ENCODE data around the gene C19orf33.
"Not testable (repeated sequence)": the region's sequence is repeated elsewhere in the genome, so short reads cannot be mapped to it uniquely, and the experiment has no call there.

C19orf33 gene

DNA sequence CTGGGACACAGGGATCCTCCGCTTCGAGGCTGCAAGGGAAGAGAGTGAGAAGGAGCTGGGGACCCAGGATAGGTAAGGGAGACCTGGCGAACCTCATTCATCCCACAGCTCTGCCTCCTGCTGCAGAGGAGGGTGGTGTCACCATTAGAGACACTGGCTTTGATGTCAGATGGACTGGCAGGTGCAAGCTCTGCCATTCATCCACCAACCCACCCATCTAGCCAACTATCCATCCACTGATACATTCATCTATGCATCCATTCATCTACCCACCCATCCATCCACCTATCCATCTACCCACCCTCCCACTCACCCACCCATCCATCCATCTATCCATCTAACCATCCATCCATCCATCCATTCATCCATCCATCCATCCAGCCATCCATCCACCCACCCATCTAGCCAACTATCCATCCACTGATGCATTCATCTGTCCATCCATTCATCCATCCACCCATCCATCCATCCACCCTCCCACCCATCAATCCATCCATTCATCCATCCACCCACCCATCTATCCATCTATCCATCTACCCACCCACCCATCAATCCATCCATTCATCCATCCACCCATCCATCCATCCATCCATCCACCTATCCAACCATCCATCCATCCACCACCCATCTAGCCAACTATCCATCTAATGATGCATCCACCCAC lies 5.7 kb downstream of the C19orf33 start:
- DNase-seq (ENCODE audit: low spot score): no peak

- no peak for DNase-seq (ENCODE audit: low spot score)
These were observed 6.2 kb downstream of the C19orf33 start for GRCh38 chr19:38310279-38310670.

GRCh38 chr19:38310986-38311385 lies 6.9 kb downstream of the C19orf33 start:
- no peak for DNase-seq (ENCODE audit: low spot score)

- DNase-seq (ENCODE audit: low spot score): peak; percentile 98
These were observed 11.8 kb downstream of the C19orf33 start, which contains the start of gene YIF1B for GRCh38 chr19:38315657-38316476. Gene YIF1B (minus strand): TSS chr19:38315947. CDS start chr19:38315917, 30 bp downstream.

DNA sequence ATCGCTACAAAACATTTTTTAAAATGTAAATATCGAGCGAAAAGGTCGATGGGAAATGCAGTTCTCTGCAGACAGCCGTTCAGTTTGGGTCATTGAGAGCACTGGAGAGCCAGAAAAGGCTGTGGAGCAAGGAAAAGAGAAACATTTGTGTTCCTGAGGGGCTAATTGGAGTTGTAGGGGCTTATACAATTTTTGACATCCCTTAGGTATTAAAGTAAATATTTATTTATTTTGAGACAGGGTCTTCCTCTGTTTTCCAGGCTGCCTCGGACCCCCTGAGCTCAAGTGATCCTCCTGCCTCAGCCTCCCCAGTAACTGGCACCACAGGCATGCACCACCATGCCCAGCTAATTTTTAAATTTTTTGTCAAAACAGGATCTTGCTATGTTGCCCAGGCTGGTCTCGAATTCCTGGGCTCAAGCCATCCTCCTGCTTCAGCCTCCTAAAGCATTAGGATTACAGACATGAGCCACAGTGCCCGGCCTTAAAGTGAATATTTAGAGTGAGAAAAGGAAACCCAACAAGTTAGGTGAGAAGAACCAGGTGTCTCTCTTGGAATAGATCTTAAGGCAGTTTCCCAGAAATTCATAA lies 12.5 kb downstream of the C19orf33 start:
- peak; percentile 33 for DNase-seq (ENCODE audit: low spot score)

- DNase-seq (ENCODE audit: low spot score): no peak
These were observed 13.1 kb downstream of the C19orf33 start for GRCh38 chr19:38317104-38317612.

GRCh38 chr19:38318660-38319059 lies 14.6 kb downstream of the C19orf33 start:
- DNase-seq (ENCODE audit: low spot score): no peak

DNA sequence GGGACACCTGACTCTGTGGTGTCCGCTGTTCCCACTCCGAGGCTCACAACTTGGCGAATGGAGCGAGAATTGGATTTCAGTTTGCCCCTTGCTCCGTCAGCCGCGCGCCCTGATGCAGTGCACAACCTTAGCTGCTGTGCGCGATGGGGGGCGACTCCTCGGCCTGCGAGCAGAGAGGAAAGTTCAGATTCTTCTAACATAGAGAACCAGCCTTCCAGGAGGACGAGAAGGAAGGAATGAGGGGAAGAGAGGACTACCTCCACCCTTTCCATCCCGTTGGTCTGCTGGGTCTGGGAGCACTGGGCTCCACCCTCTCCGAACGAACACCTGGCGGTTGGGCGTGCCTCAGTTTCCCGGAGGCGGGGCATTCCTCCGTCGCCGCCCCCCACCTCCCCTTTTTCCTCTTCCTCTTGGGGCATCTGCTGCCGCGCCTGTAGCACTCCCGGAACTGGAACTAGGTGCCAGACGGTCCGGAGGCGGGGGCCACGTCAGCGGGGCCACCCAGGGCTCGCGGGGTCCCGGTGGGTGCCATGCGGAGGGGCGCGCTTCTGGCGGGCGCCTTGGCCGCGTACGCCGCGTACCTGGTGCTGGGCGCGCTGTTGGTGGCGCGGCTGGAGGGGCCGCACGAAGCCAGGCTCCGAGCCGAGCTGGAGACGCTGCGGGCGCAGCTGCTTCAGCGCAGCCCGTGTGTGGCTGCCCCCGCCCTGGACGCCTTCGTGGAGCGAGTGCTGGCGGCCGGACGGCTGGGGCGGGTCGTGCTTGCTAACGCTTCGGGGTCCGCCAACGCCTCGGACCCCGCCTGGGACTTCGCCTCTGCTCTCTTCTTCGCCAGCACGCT lies 15.6 kb downstream of the C19orf33 start, which contains the start of gene KCNK6:
TSS of gene KCNK6 (plus strand) at position 425 of the 838 bp plus-strand sequence. CDS start at position 531, 106 bp downstream.
- no peak for DNase-seq (ENCODE audit: low spot score)

- DNase-seq (ENCODE audit: low spot score): no peak
These were observed 16.9 kb downstream of the C19orf33 start for GRCh38 chr19:38320969-38321339.

DNA sequence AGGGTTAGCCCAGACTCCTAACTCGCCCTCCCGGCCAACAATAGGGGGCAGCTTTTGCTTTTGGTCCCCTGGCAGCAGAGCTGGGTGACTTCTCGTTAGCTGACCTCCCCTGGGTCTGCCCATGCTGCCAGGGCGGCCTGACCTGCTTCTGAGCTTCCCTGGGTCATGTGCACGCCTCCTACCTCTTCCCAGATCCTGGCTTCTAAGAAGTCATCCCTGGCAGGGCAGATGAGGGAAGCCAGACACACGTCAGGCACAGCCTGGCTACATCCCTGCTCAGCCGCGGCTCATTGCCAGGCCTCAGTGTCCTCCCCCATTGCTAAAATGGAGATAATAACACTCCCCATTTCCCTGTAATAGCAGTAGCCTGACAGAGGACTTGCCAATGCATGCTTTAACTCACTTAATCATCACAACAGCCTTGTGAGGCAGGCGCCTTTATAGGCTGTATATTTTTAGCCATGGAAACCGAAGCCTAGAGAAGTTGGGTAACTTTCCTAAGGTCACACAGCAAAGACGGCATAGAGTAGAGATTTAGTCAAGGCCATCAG lies 17.7 kb downstream of the C19orf33 start:
- no peak for DNase-seq (ENCODE audit: low spot score)

GRCh38 chr19:38323291-38323690 lies 19.2 kb downstream of the C19orf33 start:
- DNase-seq (ENCODE audit: low spot score): no peak

DNA sequence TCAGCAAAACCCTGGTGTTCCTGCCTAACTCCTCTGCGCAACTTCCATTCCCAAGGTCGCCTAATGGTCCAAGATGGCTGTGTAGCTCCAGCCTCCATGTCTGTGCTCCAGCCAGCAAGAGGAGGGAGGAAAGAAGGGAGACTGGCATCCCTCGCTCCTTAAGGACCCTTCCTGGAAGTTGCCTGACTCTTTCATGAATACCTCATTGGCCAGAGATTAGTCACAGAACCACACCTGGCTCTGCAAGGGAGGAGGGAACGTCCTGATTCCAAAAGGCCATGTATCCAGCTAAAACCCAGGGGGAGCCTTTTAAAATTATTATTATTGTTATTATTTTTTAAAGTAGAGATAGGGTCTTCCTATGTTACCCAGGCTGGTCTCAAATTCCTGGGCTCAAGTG lies 20.4 kb downstream of the C19orf33 start:
- no peak for DNase-seq (ENCODE audit: low spot score)

- no peak for DNase-seq (ENCODE audit: low spot score)
These were observed 22.5 kb downstream of the C19orf33 start for GRCh38 chr19:38326591-38326990.

- DNase-seq (ENCODE audit: low spot score): no peak
These were observed 25.6 kb downstream of the C19orf33 start for GRCh38 chr19:38329651-38330050.

DNA sequence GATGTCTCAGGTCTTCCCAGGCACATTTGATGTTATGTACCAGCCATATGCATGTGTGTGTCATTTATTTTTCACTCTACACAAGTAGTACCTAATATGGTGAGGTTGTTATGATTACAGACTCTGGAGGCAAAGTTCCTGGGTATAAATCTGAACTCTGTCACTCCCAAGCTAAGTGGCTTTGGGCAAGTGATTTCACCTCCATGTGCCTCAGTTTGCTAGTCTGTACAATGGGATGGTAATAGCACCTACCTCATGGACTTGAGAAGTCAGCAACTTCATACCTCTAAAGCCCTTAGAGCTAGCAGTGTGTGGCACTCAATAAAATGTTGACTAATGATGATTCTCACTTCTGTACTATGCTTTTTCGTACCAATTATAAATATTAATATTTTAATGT lies 27.7 kb downstream of the C19orf33 start:
- DNase-seq (ENCODE audit: low spot score): no peak

- DNase-seq (ENCODE audit: low spot score): no peak
These were observed 29.2 kb downstream of the C19orf33 start for GRCh38 chr19:38333245-38333644.

DNA sequence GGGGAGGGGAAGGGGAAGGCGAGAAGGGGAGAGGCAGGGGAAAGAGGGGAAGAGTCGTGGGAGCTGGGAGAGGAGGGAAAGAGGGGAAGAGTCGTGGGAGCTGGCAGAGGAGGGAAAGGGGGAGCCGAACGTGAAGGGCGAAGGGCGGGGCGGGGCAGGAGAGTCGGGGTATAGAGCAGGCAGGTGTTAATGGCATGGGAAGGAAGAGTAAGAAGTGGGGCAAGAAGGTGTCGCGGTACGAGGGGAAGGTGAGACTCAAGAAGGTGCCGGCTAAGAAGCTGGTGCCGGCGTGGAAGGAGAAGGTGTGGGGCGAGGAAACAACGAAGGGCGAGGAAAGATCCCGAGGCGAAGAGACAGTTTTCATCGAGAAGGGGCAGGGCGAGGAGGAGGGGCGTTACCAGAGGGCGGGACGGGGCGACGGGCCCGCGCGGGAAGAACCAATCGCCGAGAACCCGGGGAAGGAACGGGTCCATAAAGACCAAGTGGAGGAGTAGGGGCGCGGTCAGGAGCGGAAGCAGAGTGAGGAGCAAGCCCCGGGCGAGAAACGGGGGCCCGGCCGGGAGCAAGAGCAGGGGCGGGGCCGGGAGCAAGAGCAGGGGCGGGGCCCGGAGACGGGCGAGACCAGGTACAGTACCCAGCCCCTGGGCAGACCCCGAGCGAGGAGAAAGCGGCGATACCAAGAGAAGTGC lies 32.0 kb downstream of the C19orf33 start:
- DNase-seq (ENCODE audit: low spot score): peak; percentile 96

GRCh38 chr19:38336638-38337359 lies 32.7 kb downstream of the C19orf33 start:
- peak; percentile 89 for DNase-seq (ENCODE audit: low spot score)

- no peak for DNase-seq (ENCODE audit: low spot score)
These were observed 33.3 kb downstream of the C19orf33 start for GRCh38 chr19:38337360-38337653.

DNA sequence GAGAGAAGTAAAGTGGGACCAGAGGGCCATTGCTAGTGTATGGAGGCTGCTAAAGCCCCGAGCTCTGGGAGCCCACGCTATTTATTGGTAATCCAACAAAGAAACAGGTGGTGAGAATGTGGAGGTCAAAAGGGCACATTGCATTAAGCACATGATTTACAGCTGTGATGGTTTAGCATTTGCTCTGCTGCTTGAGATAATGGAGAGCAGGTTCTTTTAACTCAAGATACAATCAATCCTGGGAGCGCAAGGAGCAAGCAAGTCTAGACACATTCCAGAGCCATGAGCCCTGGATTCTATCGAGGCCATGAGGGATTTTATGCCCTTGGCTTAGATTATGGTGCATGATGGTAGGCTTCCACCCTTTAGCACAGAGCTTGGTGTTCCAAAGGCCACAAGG lies 35.0 kb downstream of the C19orf33 start:
- not testable (repeated sequence) for DNase-seq (ENCODE audit: low spot score)

Measured in putamen (tissue), 1 donor.